Stimulated activated naive CD8-positive, alpha-beta T cell treated with anti-CD3 and anti-CD28 coated beads, Interleukin-15, amount 100 ng/mL, for 72 hours (primary cell): ENCODE measurements around the gene ST7L.
"Not testable (repeated sequence)": the region's sequence is repeated elsewhere in the genome, so short reads cannot be mapped to it uniquely, and the experiment has no call there.

Experiments used
- ATAC-seq: fragments of 150-1000 bp; cut with Tn5 transposase; 2 replicates; pipeline ENCODE4 v1.10.0; 2021; ENCODE audit warnings: mild to moderate bottlenecking, moderate library complexity
- DNase-seq, 2 donors: peaks; one replicate each; pipeline ENCODE4 v3.0.0; 2021 to 2022
- H3K27ac Mint-ChIP-seq, 2 donors: one replicate each; pipeline ENCODE4 v1.8.0; 2022; ENCODE audit warnings: mild to moderate bottlenecking in 2 of 2, mixed read lengths in 2 of 2, moderate library complexity in 2 of 2
- H3K27me3 Mint-ChIP-seq: one replicate; pipeline ENCODE4 v1.8.0; 2022; ENCODE audit warnings: mixed read lengths
- H3K4me1 Mint-ChIP-seq: one replicate; pipeline ENCODE4 v1.8.0; 2022; ENCODE audit warnings: mild to moderate bottlenecking, mixed read lengths
- H3K4me3 Mint-ChIP-seq, 2 donors: one replicate each; pipeline ENCODE4 v1.8.0; 2022; ENCODE audit warnings: mild to moderate bottlenecking in 2 of 2, mixed read lengths in 2 of 2, moderate library complexity in 1 of 2
- H3K9me3 Mint-ChIP-seq, 2 donors: one replicate each; pipeline ENCODE4 v1.8.0; 2022; ENCODE audit warnings: mixed read lengths in 2 of 2

Gene ST7L, protein sequence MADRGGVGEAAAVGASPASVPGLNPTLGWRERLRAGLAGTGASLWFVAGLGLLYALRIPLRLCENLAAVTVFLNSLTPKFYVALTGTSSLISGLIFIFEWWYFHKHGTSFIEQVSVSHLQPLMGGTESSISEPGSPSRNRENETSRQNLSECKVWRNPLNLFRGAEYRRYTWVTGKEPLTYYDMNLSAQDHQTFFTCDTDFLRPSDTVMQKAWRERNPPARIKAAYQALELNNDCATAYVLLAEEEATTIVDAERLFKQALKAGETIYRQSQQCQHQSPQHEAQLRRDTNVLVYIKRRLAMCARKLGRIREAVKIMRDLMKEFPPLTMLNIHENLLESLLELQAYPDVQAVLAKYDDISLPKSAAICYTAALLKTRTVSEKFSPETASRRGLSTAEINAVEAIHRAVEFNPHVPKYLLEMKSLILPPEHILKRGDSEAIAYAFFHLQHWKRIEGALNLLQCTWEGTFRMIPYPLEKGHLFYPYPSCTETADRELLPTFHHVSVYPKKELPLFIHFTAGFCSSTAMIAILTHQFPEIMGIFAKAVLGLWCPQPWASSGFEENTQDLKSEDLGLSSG

DNA sequence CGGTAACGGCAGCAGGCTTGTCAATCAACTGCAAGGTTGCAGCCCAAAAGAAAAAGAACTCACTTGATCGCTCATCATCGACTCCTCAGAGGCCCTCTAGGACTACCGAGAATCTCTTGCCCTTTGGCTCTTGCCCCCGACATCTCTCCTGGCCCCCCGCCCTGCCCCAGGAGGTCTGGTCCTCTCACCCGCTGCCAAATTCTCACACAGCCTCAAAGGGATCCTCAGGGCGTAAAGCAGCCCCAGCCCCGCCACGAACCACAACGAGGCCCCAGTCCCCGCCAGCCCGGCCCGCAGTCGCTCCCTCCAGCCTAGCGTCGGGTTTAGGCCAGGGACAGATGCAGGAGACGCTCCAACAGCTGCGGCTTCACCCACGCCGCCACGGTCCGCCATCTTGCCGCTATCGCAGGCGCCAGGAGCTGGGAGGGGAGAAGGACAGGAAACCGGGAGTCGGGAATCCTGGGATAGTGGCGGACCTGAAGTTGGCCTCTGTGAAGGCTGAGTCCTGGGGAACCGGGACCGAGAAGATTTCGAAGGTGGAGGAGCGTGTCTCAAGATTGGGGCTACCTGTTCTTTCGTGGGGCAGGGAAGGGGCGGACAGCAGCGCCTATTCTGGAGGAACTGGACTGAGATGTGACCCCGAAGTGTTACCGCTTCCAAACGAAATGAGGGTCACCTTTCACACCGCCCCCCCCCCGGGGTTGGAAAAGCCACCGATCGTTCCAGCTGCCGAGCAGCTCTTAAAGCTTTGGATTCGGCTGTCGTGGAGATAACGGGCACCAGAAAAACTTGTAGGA is at the start of gene ST7L:
Gene ST7L, minus strand, starts transcription at position 421 of the 797 bp plus-strand sequence. Its CDS starts 28 bp downstream, at position 393.
- peaks cover 19% of the 10 kb centered on the region for H3K4me1 Mint-ChIP-seq
- ATAC-seq (peak; percentile 52), DNase-seq (peak; percentile 60 to 65)
- H3K4me3 Mint-ChIP-seq: peak within 1 kb of the TSS; percentile 95 to 99
- no peaks in the 10 kb centered on the region for H3K27me3 Mint-ChIP-seq
- no peaks in the 10 kb centered on the region for H3K9me3 Mint-ChIP-seq
- peak within 1 kb of the TSS; percentile 99 to 100 for H3K27ac Mint-ChIP-seq

DNA sequence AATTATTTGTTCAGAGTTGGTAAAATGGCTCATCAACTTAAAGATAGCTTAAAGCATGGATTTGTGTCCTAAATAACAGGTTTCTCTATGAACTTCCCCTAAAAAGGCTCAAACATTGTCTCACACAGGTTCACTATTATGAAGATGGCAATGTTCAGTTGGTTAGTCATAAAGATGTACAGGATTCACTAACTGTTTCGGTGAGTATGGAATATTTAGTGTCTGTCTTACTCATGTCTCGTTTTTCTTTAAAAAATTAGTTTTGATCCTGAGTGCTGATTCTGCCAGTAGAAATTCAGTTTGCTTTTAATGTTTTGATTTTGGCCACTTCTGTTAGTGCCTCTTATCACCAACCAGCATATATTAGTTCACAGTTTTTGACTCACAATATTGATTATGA is 48.0 kb upstream of the ST7L start:
- H3K27ac Mint-ChIP-seq: peak overlapping the region; percentile 67 to 81
- ATAC-seq: no peak
- H3K4me3 Mint-ChIP-seq: no peak overlapping the region
- H3K9me3 Mint-ChIP-seq: peaks cover 0 to 3% of the 10 kb centered on the region in 2 donors
- peaks cover 25% of the 10 kb centered on the region for H3K4me1 Mint-ChIP-seq
- no peak for DNase-seq
- H3K27me3 Mint-ChIP-seq: no peaks in the 10 kb centered on the region

DNA sequence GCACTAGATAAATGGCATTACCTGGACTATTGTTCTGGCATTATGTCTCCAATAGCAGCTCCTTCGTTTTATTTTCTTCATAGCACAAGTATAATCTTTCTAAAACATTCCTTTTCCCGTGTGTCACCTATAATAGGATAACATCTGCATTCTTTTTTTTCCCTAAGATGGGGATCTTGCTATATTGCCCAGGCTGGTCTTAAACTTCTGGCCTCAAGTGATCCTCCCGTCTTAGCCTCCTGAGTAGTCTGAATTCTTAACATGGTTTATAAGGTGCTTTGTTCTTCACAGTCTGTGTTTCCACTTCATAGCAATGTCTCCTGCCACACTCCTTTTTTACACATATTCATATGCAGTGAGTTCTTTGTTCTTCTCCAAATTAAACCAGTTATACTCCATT is 46.9 kb upstream of the ST7L start:
- Mint-ChIP-seq H3K4me3 (no peak overlapping the region), H3K27me3 (no peaks in the 10 kb centered on the region), H3K27ac (peak overlapping the region in 1 of 2 donors; percentile 15), H3K9me3 (peaks cover 0 to 3% of the 10 kb centered on the region in 2 donors), H3K4me1 (peaks cover 25% of the 10 kb centered on the region)
- no peak for DNase-seq
- no peak for ATAC-seq

DNA sequence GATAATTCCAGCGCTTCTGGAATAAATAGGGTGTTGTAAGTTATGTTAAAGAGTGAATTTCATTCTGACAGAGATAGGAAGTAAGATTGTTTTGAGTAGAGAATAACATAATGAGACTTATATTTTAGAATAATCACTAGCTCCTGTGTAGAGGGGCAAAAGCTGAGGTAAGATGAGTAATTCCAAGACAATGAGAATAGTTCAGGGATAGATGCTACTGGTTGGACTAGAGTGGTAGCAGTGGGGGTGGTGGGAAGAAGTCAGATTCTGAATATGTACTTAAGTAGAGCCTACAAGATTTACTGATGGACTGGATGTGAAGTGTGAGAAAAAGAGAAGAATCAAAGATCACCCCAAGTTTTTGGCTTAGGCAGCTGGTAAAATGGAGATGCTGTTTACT is 32.3 kb upstream of the ST7L start:
- peak overlapping the region; percentile 13 to 88 for H3K27ac Mint-ChIP-seq
- ATAC-seq: no peak
- no peak overlapping the region for H3K4me3 Mint-ChIP-seq
- no peaks in the 10 kb centered on the region for H3K9me3 Mint-ChIP-seq
- H3K27me3 Mint-ChIP-seq: no peaks in the 10 kb centered on the region
- peaks cover 2% of the 10 kb centered on the region for H3K4me1 Mint-ChIP-seq
- no peak for DNase-seq

DNA sequence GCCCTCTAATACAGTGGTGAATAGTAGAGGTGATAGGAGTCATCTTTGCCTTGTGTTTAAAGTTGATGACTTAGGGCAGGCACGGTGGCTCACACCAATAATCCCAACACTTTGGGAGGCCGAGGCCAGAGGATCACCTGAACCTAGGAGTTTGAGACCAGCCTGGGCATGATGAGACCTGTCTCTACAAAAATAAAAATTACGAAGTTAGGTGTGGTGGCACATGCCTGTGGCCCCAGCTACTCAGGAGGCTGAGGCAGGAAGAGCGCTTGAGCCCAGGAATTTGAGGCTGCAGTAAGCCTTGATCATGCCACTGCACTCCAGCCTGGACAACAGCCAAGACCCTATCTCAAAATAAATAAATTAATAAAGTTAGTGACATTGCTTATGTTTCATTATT is 27.3 kb upstream of the ST7L start:
- no peak for ATAC-seq
- no peaks in the 10 kb centered on the region for H3K27me3 Mint-ChIP-seq
- no peaks in the 10 kb centered on the region for H3K9me3 Mint-ChIP-seq
- no peak for DNase-seq
- no peak overlapping the region for H3K4me3 Mint-ChIP-seq
- H3K27ac Mint-ChIP-seq: no peak overlapping the region
- H3K4me1 Mint-ChIP-seq: peaks cover 21% of the 10 kb centered on the region

DNA sequence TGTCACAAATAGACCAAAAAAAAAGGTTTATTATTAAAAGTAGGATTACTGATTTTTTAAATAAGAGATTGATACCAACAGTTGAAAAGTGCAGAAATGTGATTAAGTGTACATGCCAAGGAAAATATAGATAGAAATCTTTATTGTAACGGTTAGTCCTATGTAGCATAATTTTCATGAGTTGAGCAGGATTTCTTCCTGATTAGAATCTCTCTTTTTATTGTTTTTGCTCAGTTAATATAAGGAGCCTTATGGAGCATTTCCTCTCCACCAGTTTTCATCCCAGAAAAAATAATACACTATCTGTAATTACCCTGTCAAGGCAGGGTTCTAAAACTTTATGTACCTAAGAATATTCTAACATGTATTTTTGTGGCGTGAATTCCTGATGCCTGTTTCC is 24.1 kb upstream of the ST7L start:
- Mint-ChIP-seq H3K27me3 (no peaks in the 10 kb centered on the region), H3K4me1 (peaks cover 22% of the 10 kb centered on the region), H3K27ac (no peak overlapping the region), H3K4me3 (no peak overlapping the region), H3K9me3 (no peaks in the 10 kb centered on the region)
- ATAC-seq (no peak), DNase-seq (no peak)

DNA sequence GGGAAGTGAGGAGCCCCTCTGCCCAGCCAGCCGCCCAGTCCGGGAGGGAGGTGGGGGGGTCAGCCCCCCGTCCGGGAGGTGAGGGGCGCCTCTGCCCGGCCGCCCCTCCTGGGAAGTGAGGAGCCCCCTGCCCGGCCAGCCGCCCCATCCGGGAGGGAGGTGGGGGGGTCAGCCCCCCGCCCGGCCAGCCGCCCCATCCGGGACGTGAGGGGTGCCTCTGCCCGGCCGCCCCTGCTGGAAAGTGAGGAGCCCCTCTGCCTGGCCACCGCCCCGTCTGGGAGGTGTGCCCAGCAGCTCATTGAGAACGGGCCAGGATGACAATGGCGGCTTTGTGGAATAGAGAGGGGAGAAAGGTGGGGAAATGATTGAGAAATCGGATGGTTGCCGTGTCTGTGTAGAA is 21.5 kb upstream of the ST7L start:
- not testable (repeated sequence) for H3K27me3 Mint-ChIP-seq, DNase-seq, H3K9me3 Mint-ChIP-seq, H3K27ac Mint-ChIP-seq, H3K4me3 Mint-ChIP-seq, ATAC-seq
- peaks cover 38% of the 10 kb centered on the region for H3K4me1 Mint-ChIP-seq

DNA sequence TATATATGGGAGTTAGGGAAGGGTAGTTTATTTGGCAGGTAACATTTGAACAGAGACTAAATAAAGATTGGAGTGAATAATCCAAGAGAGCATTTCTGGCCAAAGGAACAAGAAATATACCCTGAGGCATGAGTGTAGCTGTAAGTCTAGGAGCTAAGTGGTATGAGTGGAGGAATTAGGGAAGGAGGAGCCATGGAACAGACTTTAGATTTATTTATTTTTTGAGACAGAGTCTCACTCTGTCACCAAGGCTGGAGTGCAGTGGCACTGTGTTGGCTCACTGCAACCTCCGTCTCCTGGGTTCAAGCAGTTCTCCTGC is 19.1 kb upstream of the ST7L start:
- DNase-seq: no peak
- H3K9me3 Mint-ChIP-seq: no peaks in the 10 kb centered on the region
- H3K27me3 Mint-ChIP-seq: no peaks in the 10 kb centered on the region
- no peak overlapping the region for H3K27ac Mint-ChIP-seq
- no peak for ATAC-seq
- no peak overlapping the region for H3K4me3 Mint-ChIP-seq
- peaks cover 59% of the 10 kb centered on the region for H3K4me1 Mint-ChIP-seq

DNA sequence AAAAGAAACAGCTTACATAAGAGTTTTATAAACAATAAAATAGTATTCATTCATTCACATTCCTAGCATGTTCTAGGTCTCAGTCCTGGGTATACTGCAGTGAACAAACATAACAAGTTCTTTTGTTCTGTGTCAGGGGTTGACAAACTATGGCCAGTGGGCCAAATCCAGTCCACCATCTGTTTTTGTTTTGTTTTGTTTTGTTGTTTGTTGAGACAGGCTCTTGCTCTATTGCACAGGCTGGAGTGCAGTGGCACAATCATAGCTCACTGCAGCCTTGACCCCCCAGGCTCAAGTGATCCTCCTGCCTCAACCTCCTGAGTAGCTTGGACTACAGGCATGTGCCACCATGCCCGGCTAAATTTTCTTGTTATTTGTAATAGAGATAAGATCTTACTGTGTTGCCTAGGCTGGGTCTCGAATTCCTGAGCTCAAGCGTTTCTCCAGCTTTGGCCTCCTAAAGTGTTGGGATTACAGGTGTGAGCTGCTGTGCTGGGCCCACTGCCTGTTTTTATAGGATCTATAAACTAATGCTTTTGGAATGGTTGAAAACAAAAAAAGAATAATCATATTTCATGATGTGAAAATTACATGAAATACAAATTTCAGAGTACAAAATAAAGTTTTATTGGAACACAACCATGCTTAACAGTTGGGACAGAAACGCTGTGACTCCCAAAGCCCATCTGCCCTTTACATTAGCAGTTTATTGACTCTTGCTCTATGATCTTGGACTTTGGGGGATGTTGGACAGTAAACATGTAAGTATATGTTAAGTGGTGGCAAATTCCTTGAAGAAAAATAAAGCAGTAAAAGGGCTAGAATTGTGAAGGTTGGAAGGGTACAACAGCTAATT is 18.5 kb upstream of the ST7L start:
- Mint-ChIP-seq H3K27me3 (no peaks in the 10 kb centered on the region), H3K27ac (peak overlapping the region in 1 of 2 donors; percentile 81), H3K4me1 (peaks cover 61% of the 10 kb centered on the region), H3K9me3 (no peaks in the 10 kb centered on the region), H3K4me3 (peak overlapping the region in 1 of 2 donors; percentile 22)
- no peak for DNase-seq
- ATAC-seq: no peak

DNA sequence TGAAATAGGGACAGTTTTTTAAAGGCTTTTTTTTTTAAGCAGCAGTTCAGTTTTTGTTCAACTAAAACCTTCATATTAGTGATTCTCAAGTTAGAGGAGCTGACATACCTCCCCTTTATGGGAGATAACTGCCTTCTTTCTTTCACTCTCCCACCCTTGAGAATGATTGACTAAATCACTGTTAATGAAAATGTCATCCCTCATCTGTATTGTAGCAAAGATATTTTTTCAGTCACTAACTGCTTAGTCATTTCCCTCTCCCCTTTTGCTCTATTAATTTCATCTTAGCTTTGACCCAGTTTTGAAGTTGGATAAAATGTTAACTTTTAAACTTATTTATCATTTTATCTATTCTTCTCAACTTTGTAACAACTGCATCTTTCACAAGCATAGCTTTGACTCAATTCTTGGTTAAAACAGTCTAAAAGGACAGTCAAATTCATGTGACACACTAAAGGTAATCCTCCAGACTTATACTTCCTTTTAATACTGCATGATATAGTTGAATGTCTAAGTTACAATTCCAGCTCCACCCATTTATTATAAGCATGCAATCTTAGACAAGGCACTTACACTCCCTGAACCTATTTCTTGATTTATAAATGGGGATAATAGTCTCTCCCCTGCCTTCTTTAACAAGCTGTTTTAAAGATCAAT is 17.8 kb upstream of the ST7L start:
- ATAC-seq (peak; percentile 50), DNase-seq (no peak)
- H3K4me1 Mint-ChIP-seq: peaks cover 61% of the 10 kb centered on the region
- H3K4me3 Mint-ChIP-seq: peak overlapping the region in 1 of 2 donors; percentile 22
- H3K9me3 Mint-ChIP-seq: no peaks in the 10 kb centered on the region
- peak overlapping the region; percentile 37 to 81 for H3K27ac Mint-ChIP-seq
- H3K27me3 Mint-ChIP-seq: no peaks in the 10 kb centered on the region

DNA sequence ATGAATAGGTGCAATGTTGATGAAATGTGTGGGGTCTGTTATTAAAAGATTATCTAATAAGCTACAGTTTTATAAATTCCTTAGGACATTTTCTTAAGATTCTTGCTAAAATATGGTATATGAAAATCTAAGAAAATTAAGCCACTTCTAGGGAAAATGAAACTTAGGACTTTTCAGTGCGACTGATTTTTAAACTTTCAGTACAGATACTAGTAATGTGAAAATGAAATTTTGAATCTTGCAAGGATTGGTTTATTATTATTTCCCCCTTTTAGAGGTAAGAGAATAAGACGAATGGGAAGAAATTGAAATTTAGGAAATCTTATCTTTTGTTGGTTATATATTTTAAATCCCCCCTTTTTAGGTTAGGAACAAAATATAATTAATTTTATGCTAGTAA is 17.1 kb upstream of the ST7L start:
- no peak for DNase-seq
- H3K4me3 Mint-ChIP-seq: peak overlapping the region; percentile 60 to 61
- peak overlapping the region; percentile 19 to 53 for H3K27ac Mint-ChIP-seq
- peaks cover 67% of the 10 kb centered on the region for H3K4me1 Mint-ChIP-seq
- no peak for ATAC-seq
- no peaks in the 10 kb centered on the region for H3K9me3 Mint-ChIP-seq
- H3K27me3 Mint-ChIP-seq: no peaks in the 10 kb centered on the region

DNA sequence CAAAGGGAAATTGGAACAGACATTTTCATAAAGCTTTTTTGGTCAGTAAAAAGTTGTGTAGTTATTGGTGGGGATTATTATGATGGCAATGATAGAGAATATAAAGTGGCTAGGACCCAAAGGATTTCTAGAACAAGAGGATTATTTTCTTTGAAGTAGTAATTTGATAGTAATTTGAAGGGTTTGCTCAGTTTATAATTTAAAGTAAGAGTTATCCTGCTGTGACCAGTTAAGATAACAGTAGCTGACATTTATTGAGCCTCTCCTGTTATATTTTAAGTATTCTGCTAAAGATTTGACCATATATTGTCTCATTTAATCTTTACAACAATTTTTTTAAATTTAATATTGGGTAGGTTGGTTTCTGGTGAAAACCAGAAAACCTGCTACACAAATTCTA is 15.4 kb upstream of the ST7L start:
- Mint-ChIP-seq H3K27me3 (no peaks in the 10 kb centered on the region), H3K27ac (no peak overlapping the region), H3K4me3 (no peak overlapping the region), H3K4me1 (peaks cover 82% of the 10 kb centered on the region), H3K9me3 (no peaks in the 10 kb centered on the region)
- no peak for DNase-seq
- ATAC-seq: no peak

DNA sequence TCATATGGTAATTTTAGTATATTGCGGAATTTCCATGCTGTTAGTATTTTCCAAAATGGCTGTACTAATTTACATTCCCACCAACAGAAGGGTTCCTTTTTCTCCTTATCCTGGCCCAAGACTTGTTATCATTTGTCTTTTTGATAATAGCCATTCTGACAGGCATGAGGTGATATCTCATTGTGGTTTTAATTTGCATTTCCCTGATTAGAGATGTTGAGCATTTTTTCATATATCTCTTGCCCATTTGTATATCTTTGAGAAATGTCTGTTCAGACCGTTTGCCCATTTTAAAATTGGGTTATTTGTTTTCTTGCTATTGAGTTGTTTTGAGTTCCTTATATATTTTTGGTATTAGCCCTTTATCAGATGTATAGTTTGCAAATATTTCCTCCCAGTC is 14.7 kb upstream of the ST7L start:
- Mint-ChIP-seq H3K27ac (no peak overlapping the region), H3K9me3 (no peaks in the 10 kb centered on the region), H3K4me3 (no peak overlapping the region), H3K27me3 (no peaks in the 10 kb centered on the region), H3K4me1 (peaks cover 90% of the 10 kb centered on the region)
- DNase-seq (no peak), ATAC-seq (no peak)

DNA sequence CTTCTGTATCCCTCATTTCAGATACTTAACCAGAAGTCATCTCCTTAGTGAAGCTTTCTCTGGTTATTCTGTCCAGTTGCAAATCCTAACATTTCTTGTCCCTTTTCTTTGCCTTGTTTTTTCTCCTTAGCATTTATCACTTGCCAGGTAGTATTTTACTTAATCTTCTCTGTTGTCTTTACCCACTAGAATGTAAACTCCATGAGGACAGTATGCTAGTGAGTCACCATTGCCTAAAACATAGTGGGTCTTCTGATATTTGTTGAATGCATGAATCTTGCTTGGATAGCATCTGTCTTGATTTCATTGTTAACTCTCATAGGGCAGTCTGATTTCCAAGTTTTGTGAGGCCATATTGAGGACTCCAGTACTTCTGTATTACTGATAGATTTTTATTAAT is 10.3 kb upstream of the ST7L start:
- Mint-ChIP-seq H3K4me1 (peaks cover 89% of the 10 kb centered on the region), H3K27ac (peak overlapping the region in 1 of 2 donors; percentile 57), H3K27me3 (no peaks in the 10 kb centered on the region), H3K9me3 (no peaks in the 10 kb centered on the region), H3K4me3 (no peak overlapping the region)
- no peak for ATAC-seq
- DNase-seq: no peak

DNA sequence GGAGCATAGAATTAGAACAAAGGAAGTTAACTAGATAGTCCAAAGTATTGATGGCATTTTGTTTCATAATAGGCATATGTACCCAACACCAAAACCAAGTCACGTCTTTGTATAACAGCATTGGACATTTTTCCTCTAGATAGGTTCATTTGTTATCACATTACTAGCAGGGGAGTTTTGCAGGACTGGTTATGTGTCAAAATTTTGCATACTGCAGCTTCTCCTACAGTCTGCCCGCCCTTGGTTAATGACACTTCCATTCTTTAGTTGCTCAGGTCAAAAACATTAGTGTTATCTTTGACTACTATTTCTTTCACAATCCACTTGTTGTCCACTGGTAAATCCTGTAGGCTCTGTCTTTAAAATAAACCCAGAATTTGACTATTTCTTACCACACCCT is 9.6 kb upstream of the ST7L start:
- no peak overlapping the region for H3K27ac Mint-ChIP-seq
- no peak overlapping the region for H3K4me3 Mint-ChIP-seq

More for the DNA sequence above, 9.6 kb upstream of the ST7L start:
- peaks cover 86% of the 10 kb centered on the region for H3K4me1 Mint-ChIP-seq
- no peaks in the 10 kb centered on the region for H3K9me3 Mint-ChIP-seq
- no peak for DNase-seq
- H3K27me3 Mint-ChIP-seq: no peaks in the 10 kb centered on the region
- no peak for ATAC-seq
